IMR-90 (cell line): Measurements from ENCODE around the gene CYS1. TPM values are rescaled to one million over a fixed set of nuclear protein-coding genes. Genes with fewer than 3 reads are reported as not detected.

ENCODE experiments used
- ATAC-seq: fragments of 200-7000 bp; cut with Tn5 transposase; 2 replicates; pipeline ENCODE4 v1.9.1; 2020; ENCODE audit warnings: low read depth, mild to moderate bottlenecking, moderate library complexity
- BruUV-seq: library from RNA; stranded (reverse); fragments of 400-500 nt; replicated peaks from 2 replicates; lab custom pipeline; 2021; lab: Mats Ljungman, UMichigan
- CTCF ChIA-PET: fragments of 300-600 bp; formaldehyde crosslinking; extraction: SDS; loops from one replicate; lab custom pipeline; 2021; ENCODE audit warnings: antibody characterized with exemption; lab: Yijun Ruan, JAX
- POLR2A ChIA-PET: fragments of 300-600 bp; sonication (Branson Sonifier 250); formaldehyde crosslinking; loops from one replicate; lab custom pipeline; 2022; ENCODE audit warnings: antibody characterized with exemption; ENCODE audit not compliant: unreplicated experiment; lab: Charles Lee
- DNase-seq: peaks from one replicate; pipeline ENCODE4 v3.0.0; 2013
- H2AFZ ChIP-seq: replicated peaks from 2 replicates; pipeline ENCODE3; 2013; ENCODE audit warnings: low read length, mild to moderate bottlenecking; ENCODE audit not compliant: poor library complexity
- H2AK5ac ChIP-seq: 2 replicates; pipeline ENCODE4 v1.6.1; 2013; ENCODE audit warnings: low read depth, low read length, inconsistent platforms
- H2AK9ac ChIP-seq: replicated peaks from 2 replicates; pipeline ENCODE3; 2013; ENCODE audit warnings: mild to moderate bottlenecking, low read depth, low read length, moderate library complexity; ENCODE audit not compliant: poor library complexity
- H2BK120ac ChIP-seq: 2 replicates; pipeline ENCODE4 v1.6.1; 2013; ENCODE audit warnings: low read depth, low read length, inconsistent platforms
- H2BK15ac ChIP-seq: 3 replicates; pipeline ENCODE4 v1.6.1; 2013; ENCODE audit warnings: low read depth, low read length, inconsistent platforms
- H2BK20ac ChIP-seq: 2 replicates; pipeline ENCODE4 v1.6.1; 2013; ENCODE audit warnings: low read depth, mild to moderate bottlenecking, inconsistent platforms, low read length, moderate library complexity
- H2BK5ac ChIP-seq: 2 replicates; pipeline ENCODE4 v1.6.1; 2013; ENCODE audit warnings: mild to moderate bottlenecking, low read depth, low read length, inconsistent platforms; ENCODE audit not compliant: poor library complexity, severe bottlenecking
- H3K14ac ChIP-seq: replicated peaks from 2 replicates; pipeline ENCODE4 v1.6.1; 2013; ENCODE audit warnings: low read depth, low read length, inconsistent platforms
- H3K18ac ChIP-seq: 2 replicates; pipeline ENCODE4 v1.6.1; 2013; ENCODE audit warnings: low read depth, low read length, control low read depth
- H3K23ac ChIP-seq: 2 replicates; pipeline ENCODE4 v1.6.1; 2013; ENCODE audit warnings: low read depth, low read length, inconsistent platforms
- H3K27ac ChIP-seq: 2 replicates; pipeline ENCODE4 v1.5.1; 2013; ENCODE audit warnings: mild to moderate bottlenecking, control low read depth, low read length; ENCODE audit not compliant: insufficient read depth
- H3K27me3 ChIP-seq: 2 replicates; pipeline ENCODE4 v1.6.1; 2013; ENCODE audit warnings: low read length; ENCODE audit not compliant: control insufficient read depth, insufficient read depth
- H3K36me3 ChIP-seq: 2 replicates; pipeline ENCODE4 v1.6.1; 2013; ENCODE audit warnings: low read length, mixed read lengths; ENCODE audit not compliant: control insufficient read depth, insufficient read depth
- H3K4ac ChIP-seq: 2 replicates; pipeline ENCODE4 v1.6.1; 2013; ENCODE audit warnings: low read depth, low read length, inconsistent platforms
- H3K4me1 ChIP-seq: 2 replicates; pipeline ENCODE4 v1.6.1; 2013; ENCODE audit warnings: low read length, mixed read lengths; ENCODE audit not compliant: control insufficient read depth, insufficient read depth
- H3K4me2 ChIP-seq: 2 replicates; pipeline ENCODE4 v1.6.1; 2013; ENCODE audit warnings: low read depth, mild to moderate bottlenecking, control low read depth, low read length, moderate library complexity
- H3K4me3 ChIP-seq: 2 replicates; pipeline ENCODE4 v1.5.1; 2013; ENCODE audit warnings: low read depth, mild to moderate bottlenecking, control low read depth, low read length, moderate library complexity; ENCODE audit not compliant: insufficient read depth
- H3K56ac ChIP-seq: 2 replicates; pipeline ENCODE4 v1.6.1; 2013; ENCODE audit warnings: low read length, inconsistent platforms; ENCODE audit not compliant: insufficient read depth; ENCODE audit errors: extremely low read depth
- H3K79me1 ChIP-seq, 2 experiments: 2 replicates each; pipeline ENCODE4 v1.6.1; 2013; ENCODE audit warnings: low read length in 2 of 2, inconsistent platforms in 1 of 2, low read depth in 1 of 2
- H3K9ac ChIP-seq: 2 replicates; pipeline ENCODE4 v1.6.1; 2013; ENCODE audit warnings: low read depth, low read length, control low read depth
- H3K9me1 ChIP-seq: 2 replicates; pipeline ENCODE4 v1.6.1; 2013; ENCODE audit warnings: low read length, inconsistent platforms; ENCODE audit not compliant: insufficient read depth
- H3K9me3 ChIP-seq: 2 replicates; pipeline ENCODE4 v1.6.1; 2013; ENCODE audit warnings: low read length; ENCODE audit not compliant: control insufficient read depth, insufficient read depth
- H4K20me1 ChIP-seq: 2 replicates; pipeline ENCODE4 v1.6.1; 2013; ENCODE audit warnings: low read length, inconsistent platforms; ENCODE audit not compliant: insufficient read depth
- H4K5ac ChIP-seq: 2 replicates; pipeline ENCODE4 v1.6.1; 2013; ENCODE audit warnings: mild to moderate bottlenecking, low read depth, low read length, control low read depth
- H4K8ac ChIP-seq, 2 experiments: 2 replicates each; pipeline ENCODE4 v1.6.1; 2013; ENCODE audit warnings: low read depth in 2 of 2, low read length in 2 of 2, control low read depth in 1 of 2, inconsistent platforms in 1 of 2
- H4K91ac ChIP-seq: 2 replicates; pipeline ENCODE4 v1.6.1; 2013; ENCODE audit warnings: low read depth, low read length, inconsistent platforms; ENCODE audit not compliant: insufficient read depth
- ELK1 ChIP-seq: fragments of 150-350 bp; IDR thresholded peaks from 2 replicates; pipeline ENCODE4 v1.6.1; 2016; ENCODE audit warnings: low read depth, mild to moderate bottlenecking, low read length, moderate library complexity, borderline replicate concordance
- FOS ChIP-seq: fragments of 150-350 bp; IDR thresholded peaks from 2 replicates; pipeline ENCODE4 v1.6.1; 2016; ENCODE audit warnings: low read depth, low read length
- MAZ ChIP-seq: IDR thresholded peaks from 2 replicates; pipeline ENCODE4 v1.6.1; 2012; ENCODE audit warnings: low read depth, mild to moderate bottlenecking, low read length, improper control_type of control experiment, moderate library complexity, borderline replicate concordance
- MXI1 ChIP-seq: IDR thresholded peaks from 2 replicates; pipeline ENCODE4 v1.6.1; 2012; ENCODE audit warnings: low read depth, mild to moderate bottlenecking, low read length, moderate library complexity, borderline replicate concordance
- POLR2A ChIP-seq: IDR thresholded peaks from 2 replicates; pipeline ENCODE4 v1.6.1; 2012; ENCODE audit warnings: mild to moderate bottlenecking, low read depth, low read length
- USF2 ChIP-seq: fragments of 150-350 bp; IDR thresholded peaks from 2 replicates; pipeline ENCODE4 v1.6.1; 2017; ENCODE audit warnings: mild to moderate bottlenecking, antibody characterized with exemption, low read length, low read depth
- WGBS, 2 experiments: methylation state at CpG; one replicate each; pipeline versions ENCODE4 v1.1.5 to v1.1.7; 2013; ENCODE audit warnings: missing lambda C conversion rate in 2 of 2; ENCODE audit not compliant: insufficient read length in 1 of 2; ENCODE audit errors: extremely low coverage in 2 of 2; 5-methylcytosine and 5-hydroxymethylcytosine counted together
- dilution Hi-C: fragments of 300-500 bp; cut with HindIII; formaldehyde crosslinking; loops from one replicate; pipeline ENCODE4 v1.14.3; 2018; ENCODE audit warnings: low sequenced_read_pairs; ENCODE audit not compliant: unreplicated experiment
- in situ Hi-C: fragments of 300-500 bp; cut with MboI; formaldehyde crosslinking; loops from 3 replicates; pipeline ENCODE4 v1.14.3; 2019; ENCODE audit warnings: low sequenced_read_pairs, inconsistent platforms, mixed read lengths
- intact Hi-C: fragments of 100-400 bp; cut with micrococcal nuclease; formaldehyde crosslinking; loops from 2 replicates; pipeline ENCODE4 v1.10.0; 2022
- polyA plus RNA-seq, 3 experiments: library from polyadenylated mRNA; depleted of rRNA; stranded (reverse); fragments of >200 nt; gene quantifications; 2 replicates each; pipeline ENCODE4 v1.2.3, GENCODE V29; 2012; ENCODE audit warnings: low replicate concordance in 1 of 3
- total RNA-seq: library from RNA; depleted of rRNA; stranded (reverse); fragments of >200 nt; gene quantifications from 2 replicates; pipeline ENCODE4 v1.2.3, GENCODE V29; 2012

The CYS1 gene
- total and polyA plus RNA-seq, 2 of the 4 experiments (the other 2 are of a cell fraction) = under 0.01 to 0.12 TPM

GRCh38 chr2:10101491-10101890 is 21.3 kb upstream of the CYS1 start:
- intact Hi-C loops = no loop called here
- H3K4me3 ChIP-seq = no peak overlapping the region
- peaks cover 2% of the 10 kb centered on the region; the same call in 1 of the 2 replicates for H3K4me1 ChIP-seq
- no peak overlapping the region for H3K27ac ChIP-seq
- H2AK5ac ChIP-seq = no peak overlapping the region
- no peaks in the 10 kb centered on the region for H3K79me1 ChIP-seq
- in situ Hi-C loops = no loop called here
- H3K23ac ChIP-seq = 0 out of 2 replicates have a peak overlapping the region, but pooled peaks have one; percentile 38
- no peaks in the 10 kb centered on the region for H3K36me3 ChIP-seq
- no peak overlapping the region for H2AK9ac ChIP-seq
- H3K4me2 ChIP-seq = no peak overlapping the region
- H2BK5ac ChIP-seq = no peak overlapping the region
- H3K9me3 ChIP-seq = no peaks in the 10 kb centered on the region
- no peak overlapping the region for H4K5ac ChIP-seq
- no peak overlapping the region for H2BK15ac ChIP-seq
- H3K9ac ChIP-seq = no peak overlapping the region
- no CpG with 5 or more reads among the region's 7 CpGs for WGBS, 2 experiments
- no peak for TF ChIP-seq POLR2A
- TF ChIP-seq ELK1 = no peak
- TF ChIP-seq FOS = no peak
- TF ChIP-seq MAZ = no peak
- TF ChIP-seq MXI1 = no peak
- no peak for TF ChIP-seq USF2
- peak overlapping the region; percentile 43 for H2AFZ ChIP-seq
- H4K20me1 ChIP-seq = no peaks in the 10 kb centered on the region
- no peak overlapping the region for H4K91ac ChIP-seq
- no peak overlapping the region for H3K4ac ChIP-seq
- no peak overlapping the region for H3K18ac ChIP-seq
- ATAC-seq (no peak), DNase-seq (no peak)
- H3K56ac ChIP-seq = no peak overlapping the region
- no peak overlapping the region for H3K14ac ChIP-seq
- peaks cover 8% of the 10 kb centered on the region; the same call in 1 of the 2 replicates for H3K9me1 ChIP-seq
- POLR2A ChIA-PET = no interaction called here
- no TSS peak for BruUV-seq
- CTCF ChIA-PET = interaction anchor here (0.6 to 0.9 kb wide), 3 partner anchors 29 to 580 kb away, joined by 3 to 8 read pairs (median 3); no protein-coding TSS in a partner anchor
- no peak overlapping the region for H2BK20ac ChIP-seq
- no peaks in the 10 kb centered on the region; the same call in 1 of the 2 replicates for H3K27me3 ChIP-seq
- dilution Hi-C loops = no loop called here
- H4K8ac ChIP-seq = no peak overlapping the region
- no peak overlapping the region for H2BK120ac ChIP-seq
